Pancreas (tissue), 10 donors: ENCODE measurements around the gene SSH3. TPM values are rescaled to one million over a fixed set of nuclear protein-coding genes. Genes with fewer than 3 reads are reported as not detected.
A peak's percentile ranks its signal among the peaks of the same experiment; 100 is the strongest.

ENCODE experiments used
- ATAC-seq, 4 donors: fragments of 200-7000 bp; cut with Tn5 transposase; one replicate each; pipeline versions ENCODE4 v1.8.0 to v1.9.1; 2020; ENCODE audit warnings: mild to moderate bottlenecking in 4 of 4, moderate library complexity in 4 of 4
- DNase-seq, 6 donors: peaks; one replicate each; pipeline ENCODE4 v3.0.0-alpha.2; 2020
- FAIRE-seq: peaks from 2 replicates; lab custom pipeline; 2012; peaks lifted over from hg19 to GRCh38; lab: Jason Lieb, UNC
- H3K27ac ChIP-seq, 4 donors: fragments of 200-600 bp; sonication (generic); 1 replicate in 3 of 4; 2 replicates in 1 of 4; pipeline versions ENCODE4 v1.5.0 to v1.8.0; 2020
- H3K27me3 ChIP-seq, 4 donors: fragments of 200-600 bp; one replicate each; pipeline ENCODE4 v1.8.0; 2021
- H3K36me3 ChIP-seq, 3 donors: fragments of 200-600 bp; sonication (generic) in 1 of 3; one replicate each; pipeline versions ENCODE4 v1.5.0 to v1.8.0; 2020 to 2021
- H3K4me1 ChIP-seq, 3 donors: fragments of 200-600 bp; one replicate each; pipeline ENCODE4 v1.8.0; 2021
- H3K4me3 ChIP-seq, 4 donors: fragments of 200-600 bp; sonication (generic) in 2 of 4; one replicate each; pipeline versions ENCODE4 v1.5.0 to v1.8.0; 2020 to 2021
- H3K9me3 ChIP-seq, 4 donors: fragments of 200-600 bp; one replicate each; pipeline ENCODE4 v1.8.0; 2021
- WGBS, 2 donors: extraction: QIAGEN DNeasy Blood & Tissue Kit; methylation state at CpG; one replicate each; pipeline ENCODE4 v1.1.7; 2013; 5-methylcytosine and 5-hydroxymethylcytosine counted together
- intact Hi-C, 3 donors: fragments of 100-400 bp; cut with DNase I; formaldehyde crosslinking; loops; one replicate each; pipeline versions ENCODE4 v1.11.1 to v1.14.2; 2022
- polyA plus RNA-seq, 2 donors: library from polyadenylated mRNA; stranded (reverse); fragments of 200-250 nt; gene quantifications; one replicate each; pipeline ENCODE4 v1.2.3, GENCODE V29; 2013
- total RNA-seq, 6 donors: library from RNA; stranded (reverse); fragmentation: NEBNext Ultra II Directional in 4 of 6; extraction: Animal tissue kit (Norgen Biotek cat#: 25700) in 4 of 6; gene quantifications; one replicate each; pipeline versions ENCODE4 v1.2.1 to v1.2.4, GENCODE V29; 2021 to 2023
- TF ChIP-seq, protein P1 (sequence below), 4 donors: fragments of 200-600 bp; sonication (generic) in 3 of 4; IDR thresholded peaks; one replicate each; pipeline versions ENCODE4 v1.5.0 to v1.8.0; 2021; ENCODE audit warnings: antibody characterized with exemption in 4 of 4
- donor health status: healthy with polysubstance abuse.
- donor health status: DM: no; HTN: no; CAD: no; lungs with moderate emphysema.
- donor health status: DM: no; HTN: no; CAD: no.
- donor health status: control.
- donor health status: control.
- donor health status: Bipolar disorder and iron deficiency.
- donor health status: DM: yes; HTN: yes; CAD: no.
- donor health status: DM: no; HTN: no; CAD: no.
- donor health status: DM: no; HTN: no; CAD: no.
- donor health status: DM: yes; HTN: yes; CAD: no.

The SSH3 gene
- total and polyA plus RNA-seq, 8 donors = 15.2 to 29.2 (median 23.3) TPM

DNA sequence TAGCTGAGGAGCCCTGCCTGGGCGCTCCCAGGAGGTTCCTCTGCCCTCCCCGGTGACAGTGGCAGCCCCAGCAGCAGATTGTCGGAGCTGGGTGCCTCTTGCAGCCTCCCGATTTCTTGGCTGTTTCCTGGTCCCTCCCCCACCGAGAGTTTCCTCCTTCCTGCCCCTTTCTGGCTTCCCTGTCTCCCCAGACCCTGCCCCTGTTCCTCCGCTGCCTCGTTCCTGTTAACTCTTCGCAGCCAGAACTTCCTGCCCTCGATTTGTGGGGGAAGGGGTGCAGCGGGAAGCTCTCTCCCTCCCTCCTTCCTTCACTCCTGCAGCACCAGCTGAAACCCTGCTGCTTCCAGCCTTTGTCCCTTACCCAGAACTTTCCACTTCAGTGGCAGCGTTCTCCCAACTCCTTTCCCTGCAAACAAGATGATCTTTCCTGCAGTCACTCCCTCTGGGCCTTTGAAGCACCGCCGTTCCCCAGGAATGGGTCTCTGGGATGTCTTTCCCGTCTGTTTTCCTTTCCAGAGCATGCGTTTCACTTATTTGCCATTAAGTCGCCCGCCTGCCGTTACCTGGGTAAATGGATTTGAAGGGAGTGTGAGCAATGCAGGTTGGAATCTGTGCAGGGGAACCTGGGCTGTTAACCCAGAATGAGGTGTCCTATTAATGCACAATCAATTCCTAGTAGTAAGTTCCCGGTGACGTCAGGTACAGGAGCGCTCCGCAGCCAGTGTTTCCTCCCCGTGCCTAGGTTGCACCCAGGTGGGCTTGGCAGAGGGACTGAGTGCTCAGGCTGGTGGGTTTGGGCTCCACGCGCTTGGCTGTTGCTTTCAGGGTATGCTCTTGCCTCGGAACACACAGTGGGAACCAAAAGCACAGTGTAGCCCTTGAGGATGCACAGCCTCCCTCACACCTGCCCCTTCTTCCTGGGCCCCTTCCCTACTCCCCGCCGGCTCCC is 32.8 kb upstream of the SSH3 start:
- TF ChIP-seq, protein P1, sequence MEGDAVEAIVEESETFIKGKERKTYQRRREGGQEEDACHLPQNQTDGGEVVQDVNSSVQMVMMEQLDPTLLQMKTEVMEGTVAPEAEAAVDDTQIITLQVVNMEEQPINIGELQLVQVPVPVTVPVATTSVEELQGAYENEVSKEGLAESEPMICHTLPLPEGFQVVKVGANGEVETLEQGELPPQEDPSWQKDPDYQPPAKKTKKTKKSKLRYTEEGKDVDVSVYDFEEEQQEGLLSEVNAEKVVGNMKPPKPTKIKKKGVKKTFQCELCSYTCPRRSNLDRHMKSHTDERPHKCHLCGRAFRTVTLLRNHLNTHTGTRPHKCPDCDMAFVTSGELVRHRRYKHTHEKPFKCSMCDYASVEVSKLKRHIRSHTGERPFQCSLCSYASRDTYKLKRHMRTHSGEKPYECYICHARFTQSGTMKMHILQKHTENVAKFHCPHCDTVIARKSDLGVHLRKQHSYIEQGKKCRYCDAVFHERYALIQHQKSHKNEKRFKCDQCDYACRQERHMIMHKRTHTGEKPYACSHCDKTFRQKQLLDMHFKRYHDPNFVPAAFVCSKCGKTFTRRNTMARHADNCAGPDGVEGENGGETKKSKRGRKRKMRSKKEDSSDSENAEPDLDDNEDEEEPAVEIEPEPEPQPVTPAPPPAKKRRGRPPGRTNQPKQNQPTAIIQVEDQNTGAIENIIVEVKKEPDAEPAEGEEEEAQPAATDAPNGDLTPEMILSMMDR (IDR thresholded peaks at IDR 0.05) = no peak
- Histone ChIP-seq H3K4me1 (peaks cover 21 to 43% (median 30%) of the 10 kb centered on the region in 3 donors), H3K27ac (peak overlapping the region; percentile 45 to 78 (median 76)), H3K27me3 (no peaks in the 10 kb centered on the region), H3K4me3 (peak overlapping the region in 3 of 4 donors; percentile 3 to 32 (median 17)), H3K9me3 (no peaks in the 10 kb centered on the region), H3K36me3 (no peaks in the 10 kb centered on the region)
- ATAC-seq (peak; percentile 14 to 27 (median 25)), DNase-seq (peak in 4 of 6 donors; percentile 16 to 52 (median 40)), FAIRE-seq (no peak)
- intact Hi-C loops = no loop called here
- 42 to 52% methylated on average over 27 to 28 of the region's 28 CpGs for WGBS, 2 donors

DNA sequence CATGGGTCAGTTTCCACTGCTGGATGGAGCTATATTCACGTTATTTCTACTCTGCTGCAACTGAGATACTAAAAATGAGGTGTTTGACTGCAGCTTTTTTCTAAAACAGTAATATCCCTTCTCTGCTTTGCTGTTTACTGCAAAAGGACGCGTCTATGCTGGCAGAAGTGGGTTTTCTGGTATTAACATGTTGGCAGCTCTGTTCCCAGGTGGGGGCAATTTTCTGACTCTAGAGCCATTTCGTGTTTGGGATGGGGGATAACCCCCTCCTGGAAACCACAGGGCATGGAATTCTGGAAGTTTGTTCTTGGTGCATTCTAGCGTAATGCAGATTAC is 32.2 kb upstream of the SSH3 start:
- FAIRE-seq = no peak
- intact Hi-C loops = no loop called here
- WGBS, 2 donors = 77 to 79% methylated on average over 5 of the region's 5 CpGs

DNA sequence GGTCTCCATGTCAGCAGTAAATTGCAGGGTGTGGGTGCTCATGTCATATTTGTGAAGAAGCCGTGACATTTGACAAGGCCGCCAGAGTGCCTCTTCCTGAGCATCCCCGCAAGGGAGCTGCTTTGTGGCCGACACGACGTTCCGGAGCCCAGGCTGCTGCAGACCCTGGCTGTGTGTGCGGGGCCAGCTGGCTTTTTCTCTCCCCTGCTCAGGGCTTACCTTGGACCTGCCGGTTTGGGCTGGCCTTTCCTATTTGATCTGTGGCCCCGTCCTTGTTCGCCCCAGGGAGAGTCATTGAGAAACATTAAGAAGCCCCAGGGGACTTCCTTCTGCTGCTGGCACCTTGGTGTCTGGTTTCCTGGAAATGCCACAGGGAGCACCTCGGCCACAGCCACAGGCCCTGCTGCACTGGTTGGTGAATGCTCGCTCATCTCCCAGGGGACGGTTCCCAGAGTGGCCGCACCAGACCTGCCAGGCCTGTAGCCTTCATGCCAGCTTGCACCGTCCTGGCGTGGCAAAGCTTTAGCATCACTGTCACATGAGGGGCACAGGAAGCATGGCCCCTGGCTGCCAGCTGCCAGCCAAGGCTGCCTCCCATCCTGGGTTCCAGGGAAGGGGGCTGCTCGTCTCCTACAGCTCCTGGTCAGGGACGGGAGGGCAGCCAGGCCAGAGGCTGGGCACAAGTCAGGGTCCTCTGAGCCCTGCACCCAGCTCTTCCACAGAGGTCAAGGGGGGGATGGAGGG is 31.6 kb upstream of the SSH3 start:
- intact Hi-C loops = no loop called here
- no peaks in the 10 kb centered on the region for H3K27me3 ChIP-seq
- TF ChIP-seq, protein P1 (IDR thresholded peaks at IDR 0.05) = no peak
- H3K36me3 ChIP-seq = no peaks in the 10 kb centered on the region
- peak in 1 of 4 donors; percentile 13 for ATAC-seq
- no peaks in the 10 kb centered on the region for H3K9me3 ChIP-seq
- no peak for FAIRE-seq
- DNase-seq = peak in 3 of 6 donors; percentile 4 to 53 (median 26)
- WGBS, 2 donors = 73 to 74% methylated on average over 19 of the region's 19 CpGs
- peak overlapping the region in 1 of 4 donors; percentile 32 for H3K4me3 ChIP-seq
- peak overlapping the region in 2 of 4 donors; percentile 78 for H3K27ac ChIP-seq
- H3K4me1 ChIP-seq = peaks cover 21 to 40% (median 26%) of the 10 kb centered on the region in 3 donors

More for the DNA sequence above, 32.2 kb upstream of the SSH3 start:
- H3K27ac ChIP-seq = peak overlapping the region in 3 of 4 donors; percentile 75 to 78 (median 78)
- H3K9me3 ChIP-seq = no peaks in the 10 kb centered on the region
- TF ChIP-seq, protein P1 (IDR thresholded peaks at IDR 0.05) = no peak
- no peaks in the 10 kb centered on the region for H3K36me3 ChIP-seq
- ATAC-seq (no peak), DNase-seq (peak in 1 of 6 donors; percentile 5)
- peak overlapping the region in 1 of 4 donors; percentile 32 for H3K4me3 ChIP-seq
- peaks cover 21 to 40% (median 26%) of the 10 kb centered on the region in 3 donors for H3K4me1 ChIP-seq
- no peaks in the 10 kb centered on the region for H3K27me3 ChIP-seq

DNA sequence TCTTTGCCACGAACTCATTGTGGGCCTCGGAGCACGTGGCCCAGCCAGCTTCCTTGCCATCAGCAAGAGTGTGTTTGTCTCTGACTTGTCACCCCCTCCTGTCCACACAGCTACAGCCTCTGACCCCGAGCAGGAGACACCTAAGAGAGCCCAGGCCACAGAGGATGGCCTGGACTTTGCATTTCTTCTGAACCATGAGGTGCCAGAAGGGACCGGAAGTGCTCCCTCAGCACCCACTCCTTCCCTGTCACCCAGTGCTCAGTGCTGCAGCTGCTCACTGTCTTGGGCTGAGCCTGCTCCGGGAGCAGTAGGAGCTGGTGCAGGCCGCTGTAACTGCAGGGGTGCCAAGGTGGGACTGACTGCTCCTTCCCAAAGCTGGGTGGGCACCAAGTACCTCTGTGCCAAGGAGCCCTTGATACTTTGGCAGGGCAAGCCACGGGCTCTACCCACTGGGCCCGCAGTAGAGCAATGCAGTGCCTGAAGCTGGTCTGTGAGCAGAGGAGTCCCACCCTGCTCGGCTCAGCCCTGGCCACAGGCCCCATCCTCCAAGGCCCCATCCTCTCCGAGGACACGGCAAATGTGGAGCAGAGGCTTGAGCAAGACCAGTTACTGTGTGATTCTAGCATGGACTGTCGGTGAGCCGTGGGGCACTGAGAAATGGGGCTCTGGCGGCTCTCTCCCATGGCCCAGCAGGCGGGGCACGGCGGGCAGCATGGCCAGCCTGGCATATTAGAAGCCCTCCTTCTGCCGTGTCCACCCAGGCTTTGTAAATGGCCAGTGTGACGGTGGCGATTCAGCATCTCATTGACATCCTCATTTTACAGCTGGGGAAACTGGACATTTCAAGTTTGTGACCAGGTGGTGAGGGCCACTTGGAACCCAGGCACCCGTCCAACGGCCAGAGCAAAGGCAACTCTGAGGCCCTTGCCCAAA is 30.7 kb upstream of the SSH3 start:
- DNase-seq = peak in 3 of 6 donors; percentile 6 to 51 (median 21)
- peaks cover 18 to 42% (median 25%) of the 10 kb centered on the region in 3 donors for H3K4me1 ChIP-seq
- no peaks in the 10 kb centered on the region for H3K27me3 ChIP-seq
- H3K27ac ChIP-seq = no peak overlapping the region
- no peaks in the 10 kb centered on the region for H3K9me3 ChIP-seq
- 80% methylated on average over 23 of the region's 23 CpGs for WGBS, 2 donors
- intact Hi-C loops = no loop called here
- FAIRE-seq = no peak
- no peaks in the 10 kb centered on the region for H3K36me3 ChIP-seq
- H3K4me3 ChIP-seq = no peak overlapping the region
- no peak for ATAC-seq
- TF ChIP-seq, protein P1 (IDR thresholded peaks at IDR 0.05) = no peak
